WTC11 (cell line): ENCODE measurements around the gene PLXDC2. TPM values are rescaled to one million over a fixed set of nuclear protein-coding genes. Genes with fewer than 3 reads are reported as not detected.

Experiments
- ATAC-seq: fragments of 200-7000 bp; cut with Tn5 transposase; 2 replicates; pipeline ENCODE4 v1.10.0; 2021; ENCODE audit warnings: mild to moderate bottlenecking, moderate library complexity
- CTCF ChIA-PET: fragments of 300-600 bp; sonication (Branson Sonifier 250); formaldehyde crosslinking; loops from one replicate; lab custom pipeline; 2021; ENCODE audit warnings: antibody characterized with exemption; lab: Charles Lee
- POLR2A ChIA-PET: fragments of 350-600 bp; sonication (Branson Sonifier 250); formaldehyde crosslinking; loops from one replicate; lab custom pipeline; 2021; ENCODE audit warnings: antibody characterized with exemption; lab: Charles Lee
- DNase-seq: peaks from one replicate; pipeline ENCODE4 v3.0.0; 2021; ENCODE audit warnings: low spot score
- H3K27ac Mint-ChIP-seq: 2 replicates; pipeline ENCODE4 v1.8.0; 2021; ENCODE audit warnings: mixed read lengths
- H3K27me3 Mint-ChIP-seq: 2 replicates; pipeline ENCODE4 v1.8.0; 2021; ENCODE audit warnings: low read depth, mild to moderate bottlenecking, moderate library complexity, mixed read lengths
- H3K36me3 Mint-ChIP-seq: 2 replicates; pipeline ENCODE4 v1.8.0; 2021; ENCODE audit warnings: mixed read lengths
- H3K4me1 Mint-ChIP-seq: 2 replicates; pipeline ENCODE4 v1.8.0; 2022; ENCODE audit warnings: mixed read lengths
- H3K4me3 Mint-ChIP-seq: 2 replicates; pipeline ENCODE4 v1.8.0; 2021; ENCODE audit warnings: mild to moderate bottlenecking, moderate library complexity, mixed read lengths
- H3K9me3 Mint-ChIP-seq: 2 replicates; pipeline ENCODE4 v1.8.0; 2021; ENCODE audit warnings: mixed read lengths
- AR ChIP-seq: fragments of 250-450 bp; sonication (Bioruptor Pico); IDR thresholded peaks from 2 replicates; pipeline ENCODE4 v1.9.0; 2021; ENCODE audit warnings: mild to moderate bottlenecking
- ATF1 ChIP-seq: sonication (generic); formaldehyde crosslinking; IDR thresholded peaks from 2 replicates; pipeline ENCODE4 v1.8.1; 2023; ENCODE audit warnings: mild to moderate bottlenecking, moderate library complexity, missing genetic modification reagents
- CBFB ChIP-seq: sonication (generic); formaldehyde crosslinking; IDR thresholded peaks from 2 replicates; pipeline ENCODE4 v1.8.1; 2022; ENCODE audit warnings: mild to moderate bottlenecking, low read depth, missing genetic modification reagents
- CREM ChIP-seq: sonication (generic); formaldehyde crosslinking; IDR thresholded peaks from 2 replicates; pipeline ENCODE4 v1.8.1; 2022; ENCODE audit warnings: mild to moderate bottlenecking, missing genetic modification reagents, moderate library complexity
- E2F1 ChIP-seq: sonication (generic); formaldehyde crosslinking; IDR thresholded peaks from 2 replicates; pipeline ENCODE4 v1.8.0; 2022; ENCODE audit warnings: mild to moderate bottlenecking, missing genetic modification reagents
- ESRRA ChIP-seq: sonication (generic); formaldehyde crosslinking; IDR thresholded peaks from 2 replicates; pipeline ENCODE4 v1.8.1; 2022; ENCODE audit warnings: mild to moderate bottlenecking, missing genetic modification reagents, borderline replicate concordance
- ETV6 ChIP-seq: sonication (generic); formaldehyde crosslinking; IDR thresholded peaks from 2 replicates; pipeline ENCODE4 v1.8.1; 2022; ENCODE audit warnings: mild to moderate bottlenecking, missing genetic modification reagents
- FOXP1 ChIP-seq: sonication (generic); formaldehyde crosslinking; IDR thresholded peaks from 2 replicates; pipeline ENCODE4 v1.8.0; 2022; ENCODE audit warnings: missing genetic modification reagents, mild to moderate bottlenecking, moderate library complexity, borderline replicate concordance
- HMGA2 ChIP-seq: fragments of 250-450 bp; sonication (Bioruptor Pico); IDR thresholded peaks from 2 replicates; pipeline ENCODE4 v1.4.0; 2021; ENCODE audit warnings: mild to moderate bottlenecking, moderate library complexity
- IRF1 ChIP-seq: sonication (generic); formaldehyde crosslinking; IDR thresholded peaks from 2 replicates; pipeline ENCODE4 v1.8.0; 2023; ENCODE audit warnings: missing genetic modification reagents
- KAT7 ChIP-seq: sonication (generic); formaldehyde crosslinking; IDR thresholded peaks from 2 replicates; pipeline ENCODE4 v1.8.1; 2023; ENCODE audit warnings: missing genetic modification reagents, mild to moderate bottlenecking, borderline replicate concordance
- MLX ChIP-seq: sonication (generic); formaldehyde crosslinking; IDR thresholded peaks from 2 replicates; pipeline ENCODE4 v1.8.1; 2023; ENCODE audit warnings: mild to moderate bottlenecking, missing genetic modification reagents, moderate library complexity
- OVOL2 ChIP-seq: fragments of 250-450 bp; sonication (Bioruptor Pico); IDR thresholded peaks from 2 replicates; pipeline ENCODE4 v1.9.0; 2021; ENCODE audit warnings: mild to moderate bottlenecking, borderline replicate concordance
- PRDM15 ChIP-seq: sonication (generic); formaldehyde crosslinking; IDR thresholded peaks from 2 replicates; pipeline ENCODE4 v1.8.0; 2022; ENCODE audit warnings: missing genetic modification reagents
- RELA ChIP-seq: sonication (generic); formaldehyde crosslinking; IDR thresholded peaks from 2 replicates; pipeline ENCODE4 v1.8.1; 2022; ENCODE audit warnings: missing genetic modification reagents, mild to moderate bottlenecking, borderline replicate concordance
- SP1 ChIP-seq: sonication (generic); formaldehyde crosslinking; conservative IDR thresholded peaks from 2 replicates; pipeline ENCODE4 v1.8.1; 2022; ENCODE audit warnings: missing genetic modification reagents
- TCF7 ChIP-seq: sonication (generic); formaldehyde crosslinking; IDR thresholded peaks from 2 replicates; pipeline ENCODE4 v1.8.0; 2022; ENCODE audit warnings: mild to moderate bottlenecking, low read depth, missing genetic modification reagents, moderate library complexity
- total RNA-seq: library from RNA; stranded (reverse); gene quantifications from 3 replicates; pipeline ENCODE4 v1.2.3, GENCODE V29; 2021
- TF ChIP-seq, protein P1 (sequence below): sonication (generic); formaldehyde crosslinking; IDR thresholded peaks from 2 replicates; pipeline ENCODE4 v1.8.1; 2023; ENCODE audit warnings: mild to moderate bottlenecking, moderate library complexity, missing genetic modification reagents
- TF ChIP-seq, protein P2 (sequence below): sonication (generic); formaldehyde crosslinking; IDR thresholded peaks from 2 replicates; pipeline ENCODE4 v1.8.1; 2022; ENCODE audit warnings: low read depth, mild to moderate bottlenecking, moderate library complexity, missing genetic modification reagents, borderline replicate concordance

The PLXDC2 gene
- total RNA-seq, 1 experiment from 2014 or later = 31.7 TPM

DNA sequence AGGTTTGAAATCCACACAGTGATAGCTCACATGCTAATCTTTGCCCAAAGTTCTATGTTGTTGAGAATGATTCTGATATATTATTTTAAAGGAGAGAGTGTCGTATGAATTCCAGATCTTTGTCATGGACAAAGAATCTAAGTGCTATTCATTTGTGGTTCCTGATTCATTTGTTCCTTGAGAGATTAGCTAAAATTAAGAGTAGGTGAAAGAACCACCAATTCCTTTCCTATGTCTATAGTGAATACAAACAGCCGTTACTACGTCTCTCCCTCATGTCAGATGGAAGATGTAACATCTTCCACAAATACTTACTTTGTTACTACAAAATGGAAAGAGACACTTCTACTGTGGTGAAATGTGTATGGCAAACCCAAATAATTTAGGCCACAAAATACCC is 3.3 kb upstream of the PLXDC2 start:
- ATAC-seq (no peak), DNase-seq (no peak)
- TF ChIP-seq IRF1 (CRISPR knock-in tag) (no peak), SP1 (no peak), ESRRA (CRISPR knock-in tag) (no peak), TCF7 (CRISPR knock-in tag) (no peak), ATF1 (CRISPR knock-in tag) (no peak), CBFB (CRISPR knock-in tag) (no peak), PRDM15 (no peak), AR (no peak), OVOL2 (CRISPR knock-in tag) (no peak), HMGA2 (CRISPR knock-in tag) (no peak), ETV6 (no peak), CREM (CRISPR knock-in tag) (no peak), MLX (CRISPR knock-in tag) (no peak), E2F1 (CRISPR knock-in tag) (no peak), RELA (CRISPR knock-in tag) (no peak), FOXP1 (CRISPR knock-in tag) (no peak), KAT7 (CRISPR knock-in tag) (no peak)
- TF ChIP-seq, protein P1, sequence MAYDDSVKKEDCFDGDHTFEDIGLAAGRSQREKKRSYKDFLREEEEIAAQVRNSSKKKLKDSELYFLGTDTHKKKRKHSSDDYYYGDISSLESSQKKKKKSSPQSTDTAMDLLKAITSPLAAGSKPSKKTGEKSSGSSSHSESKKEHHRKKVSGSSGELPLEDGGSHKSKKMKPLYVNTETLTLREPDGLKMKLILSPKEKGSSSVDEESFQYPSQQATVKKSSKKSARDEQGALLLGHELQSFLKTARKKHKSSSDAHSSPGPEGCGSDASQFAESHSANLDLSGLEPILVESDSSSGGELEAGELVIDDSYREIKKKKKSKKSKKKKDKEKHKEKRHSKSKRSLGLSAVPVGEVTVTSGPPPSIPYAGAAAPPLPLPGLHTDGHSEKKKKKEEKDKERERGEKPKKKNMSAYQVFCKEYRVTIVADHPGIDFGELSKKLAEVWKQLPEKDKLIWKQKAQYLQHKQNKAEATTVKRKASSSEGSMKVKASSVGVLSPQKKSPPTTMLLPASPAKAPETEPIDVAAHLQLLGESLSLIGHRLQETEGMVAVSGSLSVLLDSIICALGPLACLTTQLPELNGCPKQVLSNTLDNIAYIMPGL (CRISPR knock-in tag) = no peak
- TF ChIP-seq, protein P2, sequence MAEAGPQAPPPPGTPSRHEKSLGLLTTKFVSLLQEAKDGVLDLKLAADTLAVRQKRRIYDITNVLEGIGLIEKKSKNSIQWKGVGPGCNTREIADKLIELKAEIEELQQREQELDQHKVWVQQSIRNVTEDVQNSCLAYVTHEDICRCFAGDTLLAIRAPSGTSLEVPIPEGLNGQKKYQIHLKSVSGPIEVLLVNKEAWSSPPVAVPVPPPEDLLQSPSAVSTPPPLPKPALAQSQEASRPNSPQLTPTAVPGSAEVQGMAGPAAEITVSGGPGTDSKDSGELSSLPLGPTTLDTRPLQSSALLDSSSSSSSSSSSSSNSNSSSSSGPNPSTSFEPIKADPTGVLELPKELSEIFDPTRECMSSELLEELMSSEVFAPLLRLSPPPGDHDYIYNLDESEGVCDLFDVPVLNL = no peak
- Mint-ChIP-seq H3K4me1 (peaks cover 32% of the 10 kb centered on the region), H3K9me3 (no peaks in the 10 kb centered on the region), H3K27me3 (no peaks in the 10 kb centered on the region; the same call in 1 of the 2 replicates), H3K27ac (no peak overlapping the region), H3K4me3 (no peak overlapping the region), H3K36me3 (no peaks in the 10 kb centered on the region)
- ChIA-PET CTCF (no interaction called here), POLR2A (no interaction called here)
